Upper lobe of left lung (tissue), 4 donors: ENCODE data around the gene OR14A2.

Experiments
- POLR2A ChIP-seq, 4 donors: fragments of 450-650 bp; IDR thresholded peaks; one replicate each; pipeline ENCODE4 v1.5.1; 2016 to 2017; ENCODE audit warnings: antibody characterized with exemption in 4 of 4, mild to moderate bottlenecking in 2 of 4
- TF ChIP-seq, protein P1 (sequence below), 6 experiments: fragments of 450-650 bp in 4 of 6; fragments of 200-600 bp in 2 of 6; sonication (generic) in 2 of 6; IDR thresholded peaks; one replicate each; pipeline ENCODE4 v1.5.1; 2016 to 2019; ENCODE audit warnings: antibody characterized with exemption in 6 of 6

DNA sequence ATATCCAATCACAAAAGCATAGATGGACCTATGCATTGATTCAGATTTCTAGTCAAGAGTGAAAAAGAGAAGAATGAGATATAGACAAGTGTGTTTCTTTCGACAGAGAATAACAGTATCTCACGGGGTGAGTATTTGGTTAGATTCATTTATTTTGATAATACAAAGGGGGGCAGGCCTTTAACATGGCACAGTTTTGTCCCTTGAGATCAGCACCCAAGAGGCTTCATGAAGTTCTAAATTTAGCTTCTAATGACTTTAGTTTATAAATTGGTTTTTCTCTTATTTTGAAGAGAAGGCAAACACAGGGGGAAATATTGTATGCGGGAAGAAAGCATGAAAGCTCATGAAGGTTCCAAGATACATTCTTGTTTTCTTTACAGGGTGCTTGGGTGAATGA is 12.5 kb upstream of the OR14A2 start, which contains the start of gene OR1C1:
- TF ChIP-seq, protein P1, sequence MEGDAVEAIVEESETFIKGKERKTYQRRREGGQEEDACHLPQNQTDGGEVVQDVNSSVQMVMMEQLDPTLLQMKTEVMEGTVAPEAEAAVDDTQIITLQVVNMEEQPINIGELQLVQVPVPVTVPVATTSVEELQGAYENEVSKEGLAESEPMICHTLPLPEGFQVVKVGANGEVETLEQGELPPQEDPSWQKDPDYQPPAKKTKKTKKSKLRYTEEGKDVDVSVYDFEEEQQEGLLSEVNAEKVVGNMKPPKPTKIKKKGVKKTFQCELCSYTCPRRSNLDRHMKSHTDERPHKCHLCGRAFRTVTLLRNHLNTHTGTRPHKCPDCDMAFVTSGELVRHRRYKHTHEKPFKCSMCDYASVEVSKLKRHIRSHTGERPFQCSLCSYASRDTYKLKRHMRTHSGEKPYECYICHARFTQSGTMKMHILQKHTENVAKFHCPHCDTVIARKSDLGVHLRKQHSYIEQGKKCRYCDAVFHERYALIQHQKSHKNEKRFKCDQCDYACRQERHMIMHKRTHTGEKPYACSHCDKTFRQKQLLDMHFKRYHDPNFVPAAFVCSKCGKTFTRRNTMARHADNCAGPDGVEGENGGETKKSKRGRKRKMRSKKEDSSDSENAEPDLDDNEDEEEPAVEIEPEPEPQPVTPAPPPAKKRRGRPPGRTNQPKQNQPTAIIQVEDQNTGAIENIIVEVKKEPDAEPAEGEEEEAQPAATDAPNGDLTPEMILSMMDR (IDR thresholded peaks at IDR 0.05) = no peak
- no peak for TF ChIP-seq POLR2A (IDR thresholded peaks at IDR 0.05)
